ENCODE data around the gene CLASP1. TPM values are rescaled to one million over a fixed set of nuclear protein-coding genes. Genes with fewer than 3 reads are reported as not detected.
"Not testable (repeated sequence)": the region's sequence is repeated elsewhere in the genome, so short reads cannot be mapped to it uniquely, and the experiment has no call there.

The CLASP1 gene
- total RNA-seq, 1 experiment from 2014 or later: 30.8 TPM

- DNase-seq (ENCODE audit: low read depth): peak; percentile 53
These were observed 13.4 kb upstream of the CLASP1 start for GRCh38 chr2:121662656-121663055.

- no peak for DNase-seq (ENCODE audit: low read depth)
These were observed 10.7 kb upstream of the CLASP1 start for GRCh38 chr2:121659933-121660332.

GRCh38 chr2:121658393-121658792, 9.1 kb upstream of the CLASP1 start:
- DNase-seq (ENCODE audit: low read depth): not testable (repeated sequence)

- no peak for DNase-seq (ENCODE audit: low read depth)
These were observed 3.8 kb upstream of the CLASP1 start for GRCh38 chr2:121653035-121653434.

- DNase-seq (ENCODE audit: low read depth): peak; percentile 34
These were observed 1.2 kb upstream of the CLASP1 start for GRCh38 chr2:121650315-121650930.

- DNase-seq (ENCODE audit: low read depth): peak; percentile 95
These were observed 493 bp upstream of the CLASP1 start for GRCh38 chr2:121649596-121650314.

GRCh38 chr2:121648206-121649148, 785 bp downstream of the CLASP1 start:
- DNase-seq (ENCODE audit: low read depth): peak; percentile 66

- no peak for DNase-seq (ENCODE audit: low read depth)
These were observed 1.9 kb downstream of the CLASP1 start for GRCh38 chr2:121647396-121647795.

GRCh38 chr2:121644715-121645114, 4.5 kb downstream of the CLASP1 start:
- DNase-seq (ENCODE audit: low read depth): no peak

GRCh38 chr2:121643877-121644276, 5.4 kb downstream of the CLASP1 start:
- DNase-seq (ENCODE audit: low read depth): no peak

GRCh38 chr2:121640380-121641316, 8.6 kb downstream of the CLASP1 start:
- DNase-seq (ENCODE audit: low read depth): peak; percentile 28

GRCh38 chr2:121639846-121640245, 9.4 kb downstream of the CLASP1 start:
- not testable (repeated sequence) for DNase-seq (ENCODE audit: low read depth)

- no peak for DNase-seq (ENCODE audit: low read depth)
These were observed 10.9 kb downstream of the CLASP1 start for GRCh38 chr2:121638333-121638732.

GRCh38 chr2:121635371-121635770, 13.9 kb downstream of the CLASP1 start:
- peak; percentile 23 for DNase-seq (ENCODE audit: low read depth)

GRCh38 chr2:121634354-121635307, 14.6 kb downstream of the CLASP1 start:
- peak; percentile 96 for DNase-seq (ENCODE audit: low read depth)

GRCh38 chr2:121633463-121633862, 15.8 kb downstream of the CLASP1 start:
- DNase-seq (ENCODE audit: low read depth): no peak

- no peak for DNase-seq (ENCODE audit: low read depth)
These were observed 21.7 kb downstream of the CLASP1 start for GRCh38 chr2:121627525-121628050.

- peak; percentile 49 for DNase-seq (ENCODE audit: low read depth)
These were observed 22.3 kb downstream of the CLASP1 start for GRCh38 chr2:121626777-121627524.

GRCh38 chr2:121625953-121626352, 23.3 kb downstream of the CLASP1 start:
- DNase-seq (ENCODE audit: low read depth): no peak
